K562 (cell line): ENCODE results near the gene NFATC1. TPM values are rescaled to one million over a fixed set of nuclear protein-coding genes. Genes with fewer than 3 reads are reported as not detected.

Experiments used
- ATAC-seq: fragments of 200-7000 bp; cut with Tn5 transposase; 3 replicates; pipeline ENCODE4 v1.9.1; 2020; ENCODE audit warnings: moderate library complexity
- BruUV-seq: library from RNA; stranded (reverse); fragments of 400-500 nt; replicated peaks from 2 replicates; lab custom pipeline; 2021; lab: Mats Ljungman, UMichigan
- CTCF ChIA-PET: fragments of 300-600 bp; formaldehyde crosslinking; extraction: SDS; loops from one replicate; lab custom pipeline; 2021; ENCODE audit warnings: low intra/inter-chr PET ratio; lab: Yijun Ruan, JAX
- POLR2A ChIA-PET: fragments of 300-600, 350-650 bp; sonication (Branson Sonifier 250); formaldehyde crosslinking; extraction: SDS; loops from one replicate; lab custom pipeline; 2021; ENCODE audit warnings: antibody characterized with exemption, inconsistent platforms; lab: Yijun Ruan, JAX
- DNase-seq, 4 experiments: peaks; one replicate each; pipeline versions ENCODE4 v3.0.0 to v3.0.0-alpha.2; 2011 to 2018; ENCODE audit warnings: low spot score in 3 of 4, mixed read lengths in 3 of 4; ENCODE audit errors: extremely low read depth in 1 of 4
- FAIRE-seq: peaks from 2 replicates; lab custom pipeline; 2011; peaks lifted over from hg19 to GRCh38; lab: Jason Lieb, UNC
- H2AFZ ChIP-seq: 2 replicates; pipeline ENCODE4 v1.6.0; 2011; ENCODE audit warnings: low read depth, low read length, control low read depth, inconsistent platforms
- H3K27ac ChIP-seq: fragments of 200-600 bp; 3 replicates; pipeline ENCODE4 v1.8.0; 2011; ENCODE audit warnings: low read depth, mild to moderate bottlenecking, control low read depth, inconsistent platforms, low read length, moderate library complexity, mixed read lengths; ENCODE audit errors: extremely low read depth
- H3K27me3 ChIP-seq, 2 experiments: fragments of 300-600 bp in 1 of 2; 2 replicates in 1 of 2; 3 replicates in 1 of 2; pipeline versions ENCODE4 v1.6.0 to v1.8.0; 2011; ENCODE audit warnings: inconsistent platforms in 2 of 2, low read length in 2 of 2, mild to moderate bottlenecking in 1 of 2, mixed read lengths in 1 of 2, moderate library complexity in 1 of 2; ENCODE audit not compliant: control insufficient read depth in 2 of 2, insufficient read depth in 2 of 2
- H3K36me3 ChIP-seq: fragments of 300-600 bp; 3 replicates; pipeline ENCODE4 v1.8.0; 2011; ENCODE audit warnings: mild to moderate bottlenecking, low read length, inconsistent platforms; ENCODE audit not compliant: control insufficient read depth, insufficient read depth
- H3K4me1 ChIP-seq, 2 experiments: fragments of 200-600 bp in 1 of 2; replicated peaks in 1 of 2; 2 replicates in 1 of 2; 3 replicates in 1 of 2; pipeline versions ENCODE4 v1.5.1 to v1.8.0; 2011; ENCODE audit warnings: inconsistent platforms in 2 of 2, low read length in 2 of 2, mild to moderate bottlenecking in 1 of 2, mixed read lengths in 1 of 2, moderate library complexity in 1 of 2; ENCODE audit not compliant: control insufficient read depth in 2 of 2, insufficient read depth in 2 of 2
- H3K4me2 ChIP-seq: 2 replicates; pipeline ENCODE4 v1.6.1; 2011; ENCODE audit warnings: low read length, control low read depth, inconsistent platforms, mixed read lengths; ENCODE audit not compliant: insufficient read depth
- H3K4me3 ChIP-seq: fragments of 200-600 bp; sonication (generic), shearing (Covaris generic); 2 replicates; pipeline ENCODE4 v1.5.1; 2016; ENCODE audit warnings: control low read depth, inconsistent platforms
- H3K79me2 ChIP-seq: fragments of 200-600 bp; 3 replicates; pipeline ENCODE4 v1.8.0; 2011; ENCODE audit warnings: low read length, inconsistent platforms; ENCODE audit not compliant: control insufficient read depth, insufficient read depth
- H3K9ac ChIP-seq, 2 experiments: 2 replicates each; pipeline versions ENCODE4 v1.6.0 to v1.6.1; 2011; ENCODE audit warnings: low read depth in 2 of 2, low read length in 2 of 2, control low read depth in 1 of 2, inconsistent platforms in 1 of 2, mild to moderate bottlenecking in 1 of 2, mixed read lengths in 1 of 2; ENCODE audit not compliant: insufficient read depth in 1 of 2
- H3K9me1 ChIP-seq: one replicate; pipeline ENCODE4 v1.6.0; 2011; ENCODE audit warnings: inconsistent platforms, mild to moderate bottlenecking, low read length, moderate library complexity; ENCODE audit not compliant: control insufficient read depth, insufficient read depth
- H3K9me3 ChIP-seq: replicated peaks from 2 replicates; pipeline ENCODE4 v1.5.1; 2011; ENCODE audit warnings: low read depth, low read length, inconsistent platforms; ENCODE audit not compliant: control insufficient read depth, insufficient read depth
- H4K20me1 ChIP-seq: replicated peaks from 2 replicates; pipeline ENCODE4 v1.6.1; 2011; ENCODE audit warnings: low read length, inconsistent platforms, mixed read lengths; ENCODE audit not compliant: control insufficient read depth, insufficient read depth
- ELK3 ChIP-seq: fragments of 450-650 bp; formaldehyde crosslinking; IDR thresholded peaks from 2 replicates; pipeline ENCODE4 v1.4.0; 2020; ENCODE audit warnings: mild to moderate bottlenecking
- HDAC1 ChIP-seq, 2 experiments: fragments of 450-650 bp; IDR thresholded peaks; 2 replicates each; pipeline ENCODE4 v1.6.1; 2016 to 2017; ENCODE audit warnings: inconsistent platforms in 1 of 2, mild to moderate bottlenecking in 1 of 2, moderate library complexity in 1 of 2
- RCOR1 ChIP-seq, 2 experiments: IDR thresholded peaks; 2 replicates each; pipeline ENCODE4 v1.6.1; 2012; ENCODE audit warnings: low read depth in 2 of 2, low read length in 2 of 2, borderline replicate concordance in 1 of 2, improper control_type of control experiment in 1 of 2
- ZNF23 ChIP-seq: fragments of 250-450 bp; sonication (Bioruptor Pico); IDR thresholded peaks from 2 replicates; pipeline ENCODE4 v1.4.0; 2020; ENCODE audit warnings: mild to moderate bottlenecking
- ZNF263 ChIP-seq: sonication (generic); formaldehyde crosslinking; IDR thresholded peaks from 2 replicates; pipeline ENCODE4 v1.8.0; 2022; ENCODE audit warnings: mild to moderate bottlenecking, missing genetic modification reagents, borderline replicate concordance
- ZNF644 ChIP-seq: fragments of 200-800 bp; sonication (Bioruptor generic); IDR thresholded peaks from 2 replicates; pipeline ENCODE4 v1.6.1; 2016; ENCODE audit warnings: low read depth, missing genetic modification characterization, missing compliant biosample characterization
- WGBS: fragments of 100-300 bp; shearing (Covaris generic); methylation state at CpG from one replicate; pipeline ENCODE4 v1.1.6; 2016; ENCODE audit warnings: low coverage, mixed read lengths; ENCODE audit not compliant: insufficient coverage; ENCODE audit errors: missing lambda C conversion rate; 5-methylcytosine and 5-hydroxymethylcytosine counted together
- in situ Hi-C: fragments of 300-500 bp; cut with MboI; formaldehyde crosslinking; loops from 4 replicates; pipeline ENCODE4 v1.15.0; 2018; ENCODE audit warnings: inconsistent platforms, mixed read lengths
- intact Hi-C: fragments of 100-400 bp; cut with micrococcal nuclease; formaldehyde crosslinking; loops from 2 replicates; pipeline ENCODE4 v1.14.2; 2022
- polyA plus RNA-seq, 8 experiments: library from polyadenylated mRNA; depleted of rRNA in 4 of 8; stranded (reverse) in 5 of 8; unstranded in 3 of 8; fragments of >200 nt; fragmentation: Nextera tagmentation in 2 of 8; fragmentation: Illumina TruSeq in 1 of 8; extraction: Ambion mirVana in 2 of 8; extraction: Trizol in 1 of 8; gene quantifications; 2 replicates each; pipeline versions ENCODE4 v1.2.1 to v1.2.3, GENCODE V29; 2011 to 2014; ENCODE audit warnings: inconsistent platforms in 1 of 8, missing spikeins in 1 of 8
- total RNA-seq, 7 experiments: library from RNA; depleted of rRNA in 6 of 7; stranded (reverse); fragments of >200 nt in 6 of 7; fragmentation: Illumina TruSeq in 2 of 7; extraction: Trizol in 2 of 7; gene quantifications; 2 replicates each; pipeline versions ENCODE4 v1.2.1 to v1.2.3, GENCODE V29; 2011 to 2021; ENCODE audit warnings: low replicate concordance in 1 of 7
- TF ChIP-seq, protein P1 (sequence below), 2 experiments: fragments of 450-650 bp in 1 of 2; sonication (generic) in 1 of 2; formaldehyde crosslinking in 1 of 2; IDR thresholded peaks; 2 replicates each; pipeline versions ENCODE4 v1.7.1 to v1.9.0; 2016 to 2022; ENCODE audit warnings: inconsistent platforms in 1 of 2, mild to moderate bottlenecking in 1 of 2, missing genetic modification reagents in 1 of 2
- TF ChIP-seq, protein P2 (sequence below): sonication (generic); formaldehyde crosslinking; IDR thresholded peaks from 2 replicates; pipeline ENCODE4 v1.8.1; 2022; ENCODE audit warnings: missing genetic modification reagents

Gene NFATC1
- total and polyA plus RNA-seq, 9 of the 15 experiments (the other 6 are each of a cell fraction or from before 2014, with no cell fraction given) = 1.1 to 16.4 (median 2.5) TPM

GRCh38 chr18:79426376-79427300 lies 30.9 kb downstream of the NFATC1 start:
- Histone ChIP-seq H3K36me3 (no peaks in the 10 kb centered on the region), H3K27me3 (no peaks in the 10 kb centered on the region), H4K20me1 (no peaks in the 10 kb centered on the region), H3K4me2 (no peak overlapping the region), H3K4me3 (no peak overlapping the region), H3K9me3 (no peaks in the 10 kb centered on the region), H3K79me2 (peaks cover 6% of the 10 kb centered on the region; the same call in 2 of the 3 replicates), H3K9me1 (no peaks in the 10 kb centered on the region), H3K4me1 (peaks cover 7 to 38% of the 10 kb centered on the region in 2 experiments; a peak in 4 of 5 replicates), H2AFZ (no peak overlapping the region), H3K27ac (no peak overlapping the region), H3K9ac (no peak overlapping the region)
- no peak for TF ChIP-seq ELK3 (CRISPR knock-in tag)
- no peak for TF ChIP-seq ZNF23 (CRISPR knock-in tag)
- no peak for TF ChIP-seq HDAC1 (IDR thresholded peaks at IDR 0.05)
- no peak for TF ChIP-seq ZNF263 (CRISPR knock-in tag)
- TF ChIP-seq, protein P1, sequence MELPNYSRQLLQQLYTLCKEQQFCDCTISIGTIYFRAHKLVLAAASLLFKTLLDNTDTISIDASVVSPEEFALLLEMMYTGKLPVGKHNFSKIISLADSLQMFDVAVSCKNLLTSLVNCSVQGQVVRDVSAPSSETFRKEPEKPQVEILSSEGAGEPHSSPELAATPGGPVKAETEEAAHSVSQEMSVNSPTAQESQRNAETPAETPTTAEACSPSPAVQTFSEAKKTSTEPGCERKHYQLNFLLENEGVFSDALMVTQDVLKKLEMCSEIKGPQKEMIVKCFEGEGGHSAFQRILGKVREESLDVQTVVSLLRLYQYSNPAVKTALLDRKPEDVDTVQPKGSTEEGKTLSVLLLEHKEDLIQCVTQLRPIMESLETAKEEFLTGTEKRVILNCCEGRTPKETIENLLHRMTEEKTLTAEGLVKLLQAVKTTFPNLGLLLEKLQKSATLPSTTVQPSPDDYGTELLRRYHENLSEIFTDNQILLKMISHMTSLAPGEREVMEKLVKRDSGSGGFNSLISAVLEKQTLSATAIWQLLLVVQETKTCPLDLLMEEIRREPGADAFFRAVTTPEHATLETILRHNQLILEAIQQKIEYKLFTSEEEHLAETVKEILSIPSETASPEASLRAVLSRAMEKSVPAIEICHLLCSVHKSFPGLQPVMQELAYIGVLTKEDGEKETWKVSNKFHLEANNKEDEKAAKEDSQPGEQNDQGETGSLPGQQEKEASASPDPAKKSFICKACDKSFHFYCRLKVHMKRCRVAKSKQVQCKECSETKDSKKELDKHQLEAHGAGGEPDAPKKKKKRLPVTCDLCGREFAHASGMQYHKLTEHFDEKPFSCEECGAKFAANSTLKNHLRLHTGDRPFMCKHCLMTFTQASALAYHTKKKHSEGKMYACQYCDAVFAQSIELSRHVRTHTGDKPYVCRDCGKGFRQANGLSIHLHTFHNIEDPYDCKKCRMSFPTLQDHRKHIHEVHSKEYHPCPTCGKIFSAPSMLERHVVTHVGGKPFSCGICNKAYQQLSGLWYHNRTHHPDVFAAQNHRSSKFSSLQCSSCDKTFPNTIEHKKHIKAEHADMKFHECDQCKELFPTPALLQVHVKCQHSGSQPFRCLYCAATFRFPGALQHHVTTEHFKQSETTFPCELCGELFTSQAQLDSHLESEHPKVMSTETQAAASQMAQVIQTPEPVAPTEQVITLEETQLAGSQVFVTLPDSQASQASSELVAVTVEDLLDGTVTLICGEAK (IDR thresholded peaks at IDR 0.05) = no peak
- TF ChIP-seq, protein P1 (CRISPR knock-in tag; IDR thresholded peaks at IDR 0.05) = no peak
- TF ChIP-seq, protein P2, sequence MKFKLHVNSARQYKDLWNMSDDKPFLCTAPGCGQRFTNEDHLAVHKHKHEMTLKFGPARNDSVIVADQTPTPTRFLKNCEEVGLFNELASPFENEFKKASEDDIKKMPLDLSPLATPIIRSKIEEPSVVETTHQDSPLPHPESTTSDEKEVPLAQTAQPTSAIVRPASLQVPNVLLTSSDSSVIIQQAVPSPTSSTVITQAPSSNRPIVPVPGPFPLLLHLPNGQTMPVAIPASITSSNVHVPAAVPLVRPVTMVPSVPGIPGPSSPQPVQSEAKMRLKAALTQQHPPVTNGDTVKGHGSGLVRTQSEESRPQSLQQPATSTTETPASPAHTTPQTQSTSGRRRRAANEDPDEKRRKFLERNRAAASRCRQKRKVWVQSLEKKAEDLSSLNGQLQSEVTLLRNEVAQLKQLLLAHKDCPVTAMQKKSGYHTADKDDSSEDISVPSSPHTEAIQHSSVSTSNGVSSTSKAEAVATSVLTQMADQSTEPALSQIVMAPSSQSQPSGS (CRISPR knock-in tag) = no peak
- TF ChIP-seq ZNF644 (tag) = no peak
- TF ChIP-seq RCOR1 (IDR thresholded peaks at IDR 0.05; ENCODE audit: borderline replicate concordance in 1 of 2, low read depth in 2 of 2, low read length in 2 of 2) = no peak
- intact Hi-C loops (no loop called here), in situ Hi-C loops (no loop called here)
- 88% methylated on average over 15 of the region's 37 CpGs for WGBS
- CTCF ChIA-PET = no interaction called here
- ATAC-seq = no peak
- FAIRE-seq = no peak
- DNase-seq = no peak
- POLR2A ChIA-PET = interaction anchor here (0.6 to 0.7 kb wide), 2 partner anchors 236 to 771 kb away, joined by 3 read pairs; no protein-coding TSS in a partner anchor
- BruUV-seq = no TSS peak
